ENCODE results near the gene TM9SF3. TPM values are rescaled to one million over a fixed set of nuclear protein-coding genes. Genes with fewer than 3 reads are reported as not detected.

Gene TM9SF3
- total RNA-seq, 1 experiment from 2014 or later: 75.2 TPM

- Histone ChIP-seq H3K4me3 (no peak overlapping the region), H3K9me2 (ENCODE audit: insufficient read depth) (no peaks in the 10 kb centered on the region), H4K20me1 (ENCODE audit: insufficient read depth) (no peaks in the 10 kb centered on the region), H3F3A (ENCODE audit: insufficient read depth, low read depth) (no peaks in the 10 kb centered on the region), H3K27ac (no peak overlapping the region), H3K79me2 (ENCODE audit: low read depth) (no peaks in the 10 kb centered on the region), H3K4me1 (replicated peaks; ENCODE audit: insufficient read depth) (no peaks in the 10 kb centered on the region), H3K4me2 (no peak overlapping the region), H2AFZ (no peak overlapping the region), H3K9me3 (ENCODE audit: insufficient read depth, low read depth) (no peaks in the 10 kb centered on the region), H3K36me3 (ENCODE audit: low read depth) (no peaks in the 10 kb centered on the region), H3K27me3 (ENCODE audit: insufficient read depth, low read depth) (no peaks in the 10 kb centered on the region)
- CTCF ChIA-PET: no interaction called here
- TF ChIP-seq EZH2 (IDR thresholded peaks at IDR 0.05; ENCODE audit: low read depth): no peak
- TF ChIP-seq CTCF (conservative IDR thresholded peaks at IDR 0.05): no peak
- POLR2A ChIA-PET (ENCODE audit: unreplicated experiment): no interaction called here
- intact Hi-C loops (cut with micrococcal nuclease; ENCODE audit: unreplicated experiment): no loop called here
- no peak for DNase-seq
- BruUV-seq (replicated peaks): no TSS peak
These were observed 79.8 kb downstream of the TM9SF3 start for GRCh38 chr10:96507044-96507443.

GRCh38 chr10:96505150-96506136 lies 81.4 kb downstream of the TM9SF3 start:
- Histone ChIP-seq H3K4me1 (replicated peaks; ENCODE audit: insufficient read depth) (0 out of 2 replicates have a peak, but pooled peaks cover 5% of the 10 kb centered on the region), H3K9me2 (ENCODE audit: insufficient read depth) (no peaks in the 10 kb centered on the region), H3K4me3 (no peak overlapping the region), H2AFZ (no peak overlapping the region), H3K79me2 (ENCODE audit: low read depth) (no peaks in the 10 kb centered on the region), H3K27me3 (ENCODE audit: insufficient read depth, low read depth) (no peaks in the 10 kb centered on the region), H3K9me3 (ENCODE audit: insufficient read depth, low read depth) (no peaks in the 10 kb centered on the region), H4K20me1 (ENCODE audit: insufficient read depth) (no peaks in the 10 kb centered on the region), H3K36me3 (ENCODE audit: low read depth) (no peaks in the 10 kb centered on the region), H3F3A (ENCODE audit: insufficient read depth, low read depth) (peaks cover 3% of the 10 kb centered on the region; the same call in 1 of the 2 replicates), H3K4me2 (no peak overlapping the region), H3K27ac (no peak overlapping the region)
- intact Hi-C loops (cut with micrococcal nuclease; ENCODE audit: unreplicated experiment): no loop called here
- no TSS peak for BruUV-seq (replicated peaks)
- DNase-seq: no peak
- ChIA-PET CTCF (no interaction called here), POLR2A (ENCODE audit: unreplicated experiment) (no interaction called here)
- no peak for TF ChIP-seq EZH2 (IDR thresholded peaks at IDR 0.05; ENCODE audit: low read depth)
- TF ChIP-seq CTCF (conservative IDR thresholded peaks at IDR 0.05): no peak

- no peak for TF ChIP-seq CTCF (conservative IDR thresholded peaks at IDR 0.05)
- TF ChIP-seq EZH2 (IDR thresholded peaks at IDR 0.05; ENCODE audit: low read depth): no peak
- Histone ChIP-seq H3K9me2 (ENCODE audit: insufficient read depth) (no peaks in the 10 kb centered on the region), H3K4me2 (no peak overlapping the region), H3K4me3 (no peak overlapping the region), H3F3A (ENCODE audit: insufficient read depth, low read depth) (peaks cover 3% of the 10 kb centered on the region; the same call in 1 of the 2 replicates), H2AFZ (no peak overlapping the region), H3K36me3 (ENCODE audit: low read depth) (no peaks in the 10 kb centered on the region), H3K79me2 (ENCODE audit: low read depth) (no peaks in the 10 kb centered on the region), H3K9me3 (ENCODE audit: insufficient read depth, low read depth) (no peaks in the 10 kb centered on the region), H3K27ac (no peak overlapping the region), H3K4me1 (replicated peaks; ENCODE audit: insufficient read depth) (0 out of 2 replicates have a peak, but pooled peaks cover 5% of the 10 kb centered on the region), H4K20me1 (ENCODE audit: insufficient read depth) (no peaks in the 10 kb centered on the region), H3K27me3 (ENCODE audit: insufficient read depth, low read depth) (no peaks in the 10 kb centered on the region)
- DNase-seq: no peak
- BruUV-seq (replicated peaks): no TSS peak
- CTCF ChIA-PET: no interaction called here
- POLR2A ChIA-PET (ENCODE audit: unreplicated experiment): no interaction called here
- intact Hi-C loops (cut with micrococcal nuclease; ENCODE audit: unreplicated experiment): no loop called here
These were observed 84.1 kb downstream of the TM9SF3 start for GRCh38 chr10:96502561-96503282.
